MCF 10A (cell line): ENCODE measurements around the gene ZNF552. TPM values are rescaled to one million over a fixed set of nuclear protein-coding genes. Genes with fewer than 3 reads are reported as not detected.
"Not testable (repeated sequence)": the region's sequence is repeated elsewhere in the genome, so short reads cannot be mapped to it uniquely, and the experiment has no call there.

Experiments
- BruUV-seq: library from RNA; stranded (reverse); fragments of 400-500 nt; replicated peaks from 2 replicates; lab custom pipeline; 2021; lab: Mats Ljungman, UMichigan
- CTCF ChIA-PET: fragments of 300-600 bp; sonication (Branson Sonifier 250); formaldehyde crosslinking; extraction: SDS; loops from one replicate; lab custom pipeline; 2021; ENCODE audit warnings: antibody characterized with exemption, inconsistent platforms; lab: Yijun Ruan, JAX
- POLR2A ChIA-PET: fragments of 300-600, 350-650 bp; sonication (Branson Sonifier 250); formaldehyde crosslinking; extraction: SDS; loops from one replicate; lab custom pipeline; 2020; ENCODE audit warnings: antibody characterized with exemption, inconsistent platforms; lab: Yijun Ruan, JAX
- DNase-seq: peaks from one replicate; pipeline ENCODE4 v3.0.0-alpha.2; 2018; ENCODE audit not compliant: unreplicated experiment
- H3K27ac Mint-ChIP-seq: one replicate; pipeline ENCODE4 v1.8.0; 2022; ENCODE audit warnings: mild to moderate bottlenecking, low read depth, mixed read lengths; ENCODE audit not compliant: unreplicated experiment
- H3K27me3 Mint-ChIP-seq: one replicate; pipeline ENCODE4 v1.8.0; 2022; ENCODE audit warnings: mixed read lengths; ENCODE audit not compliant: insufficient read depth, unreplicated experiment
- H3K36me3 Mint-ChIP-seq: one replicate; pipeline ENCODE4 v1.8.0; 2022; ENCODE audit warnings: mild to moderate bottlenecking, moderate library complexity, mixed read lengths; ENCODE audit not compliant: insufficient read depth, unreplicated experiment
- H3K4me1 Mint-ChIP-seq: one replicate; pipeline ENCODE4 v1.8.0; 2022; ENCODE audit warnings: mixed read lengths; ENCODE audit not compliant: insufficient read depth, unreplicated experiment
- H3K4me3 Mint-ChIP-seq: one replicate; pipeline ENCODE4 v1.8.0; 2022; ENCODE audit warnings: mild to moderate bottlenecking, moderate library complexity, mixed read lengths; ENCODE audit not compliant: unreplicated experiment
- H3K9me3 Mint-ChIP-seq: one replicate; pipeline ENCODE4 v1.8.0; 2022; ENCODE audit warnings: mixed read lengths; ENCODE audit not compliant: unreplicated experiment
- CTCF ChIP-seq: fragments of 200-600 bp; IDR thresholded peaks from one replicate; pipeline ENCODE4 v1.8.0; 2022; ENCODE audit warnings: antibody characterized with exemption, mild to moderate bottlenecking; ENCODE audit not compliant: unreplicated experiment
- intact Hi-C: fragments of 100-400 bp; cut with micrococcal nuclease; formaldehyde crosslinking; loops from 2 replicates; pipeline ENCODE4 v1.14.1; 2022
- total RNA-seq: library from RNA; stranded (reverse); gene quantifications from 2 replicates; pipeline ENCODE4 v1.2.3, GENCODE V29; 2022

The ZNF552 gene
- total RNA-seq, 1 experiment from 2014 or later = 5.6 TPM

DNA sequence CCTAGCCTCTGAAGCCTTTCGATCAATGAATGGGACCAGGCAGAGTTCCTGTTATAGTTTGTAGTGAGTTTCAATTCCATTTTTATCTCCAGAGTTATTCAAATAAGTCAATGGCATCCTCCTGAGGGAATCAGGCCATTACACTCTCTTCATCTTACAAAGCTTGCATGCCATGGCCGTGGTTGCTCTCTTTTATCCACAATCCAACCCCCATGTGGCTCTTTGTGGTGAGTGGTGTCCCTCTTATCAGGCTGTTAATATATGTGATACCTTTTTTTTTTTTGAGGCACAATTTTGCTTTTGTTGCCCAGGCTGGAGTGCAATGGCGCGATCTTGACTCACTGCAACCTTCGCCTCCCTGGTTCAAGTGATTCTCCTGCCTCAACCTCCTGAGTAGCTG is 22.3 kb upstream of the ZNF552 start:
- H3K9me3 Mint-ChIP-seq, intact Hi-C loops, H3K27ac Mint-ChIP-seq, DNase-seq, H3K4me1 Mint-ChIP-seq, H3K27me3 Mint-ChIP-seq, H3K4me3 Mint-ChIP-seq, POLR2A ChIA-PET, BruUV-seq: not testable (repeated sequence)
- CTCF ChIA-PET = interaction anchor here (0.6 kb wide), 1 partner anchor 536 kb away, joined by 5 read pairs; no protein-coding TSS in a partner anchor
- peaks cover 35% of the 10 kb centered on the region for H3K36me3 Mint-ChIP-seq

DNA sequence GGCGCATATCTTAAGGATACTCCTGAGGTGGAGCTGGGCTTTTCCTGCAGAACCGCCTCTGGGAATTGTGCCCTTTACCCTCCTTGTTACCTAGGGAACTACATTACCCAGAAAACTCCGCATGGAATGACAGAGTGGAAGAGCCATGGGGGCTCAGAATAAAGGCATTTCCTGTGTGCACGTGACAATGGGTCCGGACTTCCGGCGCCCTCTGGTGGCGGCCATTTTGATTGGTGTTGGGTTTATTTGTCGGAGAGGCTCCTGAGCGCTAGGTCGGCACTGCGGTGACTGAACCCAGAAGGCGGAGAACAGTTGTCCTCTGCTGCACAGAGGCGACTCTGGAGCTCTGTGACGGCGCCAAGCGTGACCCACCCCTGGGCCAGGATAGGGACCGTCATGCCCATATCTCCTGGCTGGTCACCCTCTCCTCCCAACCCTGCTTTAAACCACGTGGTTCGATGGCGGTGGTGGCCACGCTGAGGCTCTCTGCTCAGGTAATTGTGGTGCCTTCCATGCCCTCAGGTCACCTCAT is 15.4 kb upstream of the ZNF552 start, which contains the start of gene ZNF587B:
Gene ZNF587B (plus strand): TSS at position 229 of the 532 bp plus-strand sequence. CDS start 230 bp downstream, at position 459.
- TF ChIP-seq CTCF = peak; percentile 23
- Mint-ChIP-seq H3K4me1 (no peaks in the 10 kb centered on the region), H3K27me3 (no peaks in the 10 kb centered on the region), H3K27ac (peak within 1 kb of the TSS; percentile 39), H3K36me3 (peaks cover 24% of the 10 kb centered on the region), H3K4me3 (no peak within 1 kb of the TSS), H3K9me3 (no peaks in the 10 kb centered on the region)
- intact Hi-C loops = no loop called here
- ChIA-PET CTCF (interaction anchor here (0.6 to 1.1 kb wide), 2 partner anchors 179 to 462 kb away, joined by 3 read pairs; no protein-coding TSS in a partner anchor), POLR2A (interaction anchor here (0.5 kb wide), 1 partner anchor 1739 kb away, joined by 3 read pairs; no protein-coding TSS in a partner anchor)
- DNase-seq = peak; percentile 11
- no TSS peak for BruUV-seq

DNA sequence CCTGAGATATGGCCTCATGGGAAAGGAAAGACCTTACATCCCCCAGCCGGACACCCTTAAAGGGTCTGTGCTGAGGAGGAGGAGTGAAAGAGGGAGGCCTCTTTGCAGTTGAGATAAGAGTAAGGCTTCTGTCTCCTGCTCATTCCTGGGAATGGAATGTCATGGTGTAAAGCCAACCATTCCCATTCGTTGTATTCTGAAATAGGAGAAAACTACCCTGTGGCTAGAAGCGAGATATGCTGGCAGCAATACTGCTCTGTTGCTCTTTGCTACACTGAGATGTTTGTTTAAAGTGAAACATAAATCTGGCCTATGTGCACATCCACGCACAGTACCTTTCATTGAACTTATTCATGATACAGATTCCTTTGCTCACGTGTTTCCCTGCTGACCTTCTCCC is 14.6 kb upstream of the ZNF552 start:
- intact Hi-C loops = no loop called here
- CTCF ChIA-PET = no interaction called here

GRCh38 chr19:57825511-57825910 is 10.8 kb upstream of the ZNF552 start:
- H3K36me3 Mint-ChIP-seq = peaks cover 35% of the 10 kb centered on the region
- BruUV-seq = no TSS peak
- H3K27me3 Mint-ChIP-seq = no peaks in the 10 kb centered on the region
- CTCF ChIA-PET = no interaction called here
- no peak for DNase-seq
- peaks cover 25% of the 10 kb centered on the region for H3K4me1 Mint-ChIP-seq
- POLR2A ChIA-PET = interaction anchor here (0.6 kb wide), 1 partner anchor 390 kb away, joined by 3 read pairs; no protein-coding TSS in a partner anchor
- H3K9me3 Mint-ChIP-seq = no peaks in the 10 kb centered on the region
- H3K27ac Mint-ChIP-seq = no peak overlapping the region
- intact Hi-C loops = no loop called here
- H3K4me3 Mint-ChIP-seq = no peak overlapping the region
- no peak for TF ChIP-seq CTCF

More for the DNA sequence above, 14.6 kb upstream of the ZNF552 start:
- Mint-ChIP-seq H3K9me3 (no peaks in the 10 kb centered on the region), H3K27ac (peak overlapping the region; percentile 39), H3K4me3 (no peak overlapping the region), H3K36me3 (peaks cover 28% of the 10 kb centered on the region), H3K27me3 (no peaks in the 10 kb centered on the region), H3K4me1 (peaks cover 3% of the 10 kb centered on the region)
- BruUV-seq = no TSS peak
- POLR2A ChIA-PET = no interaction called here
- DNase-seq = no peak
- no peak for TF ChIP-seq CTCF

DNA sequence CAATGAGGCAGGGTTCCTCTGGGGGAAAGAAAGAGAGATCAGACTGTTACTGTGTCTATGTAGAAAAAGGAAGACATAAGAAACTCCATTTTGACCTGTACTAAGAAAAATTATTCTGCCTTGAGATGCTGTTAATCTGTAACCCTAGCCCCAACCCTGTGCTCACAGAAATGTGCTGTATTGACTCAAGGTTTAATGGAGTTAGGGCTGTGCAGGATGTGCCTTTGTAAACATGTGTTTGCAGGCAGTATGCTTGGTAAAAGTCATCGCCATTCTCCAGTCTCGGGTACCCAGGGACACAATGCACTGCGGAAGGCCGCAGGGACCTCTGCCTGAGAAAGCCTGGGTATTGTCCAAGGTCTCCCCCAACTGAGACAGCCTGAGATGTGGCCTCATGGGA is 8.9 kb upstream of the ZNF552 start:
- H3K4me1 Mint-ChIP-seq = peaks cover 27% of the 10 kb centered on the region
- H3K4me3 Mint-ChIP-seq, intact Hi-C loops, DNase-seq, H3K9me3 Mint-ChIP-seq, POLR2A ChIA-PET, BruUV-seq, H3K27me3 Mint-ChIP-seq, CTCF ChIA-PET: not testable (repeated sequence)
- peak overlapping the region; percentile 47 for H3K27ac Mint-ChIP-seq
- peaks cover 38% of the 10 kb centered on the region for H3K36me3 Mint-ChIP-seq

DNA sequence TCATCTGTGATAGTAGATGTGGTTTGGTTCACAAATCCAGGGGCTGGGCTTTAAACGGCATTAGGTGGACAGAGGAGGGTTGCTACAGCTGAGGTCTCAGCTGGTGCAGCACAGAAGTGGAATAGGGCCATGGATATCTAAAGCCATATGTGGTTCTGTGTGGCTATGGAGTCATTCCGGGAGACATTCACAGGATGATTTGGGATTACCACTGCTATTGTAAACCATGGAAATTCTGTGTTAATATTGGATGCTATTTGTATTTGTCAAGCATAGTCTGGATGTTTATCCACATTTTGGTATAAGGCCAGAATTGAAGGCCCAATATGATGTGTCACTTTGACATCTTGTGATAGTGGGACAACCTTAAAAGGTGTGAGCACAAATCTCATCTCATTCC is 8.4 kb upstream of the ZNF552 start:
- not testable (repeated sequence) for H3K27me3 Mint-ChIP-seq, H3K27ac Mint-ChIP-seq
- H3K4me1 Mint-ChIP-seq = peaks cover 27% of the 10 kb centered on the region

GRCh38 chr19:57821501-57821900 is 6.8 kb upstream of the ZNF552 start:
- DNase-seq, BruUV-seq, H3K27ac Mint-ChIP-seq, H3K9me3 Mint-ChIP-seq, CTCF ChIA-PET, intact Hi-C loops, H3K27me3 Mint-ChIP-seq: not testable (repeated sequence)
- peaks cover 30% of the 10 kb centered on the region for H3K36me3 Mint-ChIP-seq
- peaks cover 27% of the 10 kb centered on the region for H3K4me1 Mint-ChIP-seq
- H3K4me3 Mint-ChIP-seq = peak overlapping the region; percentile 85
- POLR2A ChIA-PET = interaction anchor here (0.6 to 1.4 kb wide), 2 partner anchors 74 to 432 kb away, joined by 3 to 4 read pairs; partner anchors contain the start of genes ZNF548 and ZNF776

More for the DNA sequence above, 8.4 kb upstream of the ZNF552 start:
- CTCF ChIA-PET, H3K4me3 Mint-ChIP-seq, H3K9me3 Mint-ChIP-seq, intact Hi-C loops, DNase-seq, POLR2A ChIA-PET, BruUV-seq: not testable (repeated sequence)
- peaks cover 38% of the 10 kb centered on the region for H3K36me3 Mint-ChIP-seq
